Endothelial cell (in vitro differentiated cells): ENCODE measurements around the gene LIPG. TPM values are rescaled to one million over a fixed set of nuclear protein-coding genes. Genes with fewer than 3 reads are reported as not detected.

Experiments
- DNase-seq: peaks from one replicate; pipeline ENCODE4 v3.0.0; 2021; ENCODE audit warnings: low spot score
- H3K27ac Mint-ChIP-seq: one replicate; pipeline ENCODE4 v1.8.0; 2021; ENCODE audit warnings: mixed read lengths, inconsistent platforms; ENCODE audit not compliant: unreplicated experiment
- H3K27me3 Mint-ChIP-seq: one replicate; pipeline ENCODE4 v1.8.0; 2021; ENCODE audit warnings: mild to moderate bottlenecking, moderate library complexity, mixed read lengths, inconsistent platforms; ENCODE audit not compliant: unreplicated experiment
- H3K36me3 Mint-ChIP-seq: one replicate; pipeline ENCODE4 v1.8.0; 2021; ENCODE audit warnings: mild to moderate bottlenecking, low read depth, mixed read lengths, inconsistent platforms; ENCODE audit not compliant: unreplicated experiment
- H3K4me1 Mint-ChIP-seq: one replicate; pipeline ENCODE4 v1.8.0; 2021; ENCODE audit warnings: mild to moderate bottlenecking, mixed read lengths, inconsistent platforms; ENCODE audit not compliant: unreplicated experiment
- H3K4me3 Mint-ChIP-seq: one replicate; pipeline ENCODE4 v1.8.0; 2021; ENCODE audit warnings: mild to moderate bottlenecking, mixed read lengths, inconsistent platforms; ENCODE audit not compliant: unreplicated experiment
- H3K9me3 Mint-ChIP-seq: one replicate; pipeline ENCODE4 v1.8.0; 2021; ENCODE audit warnings: mixed read lengths, inconsistent platforms; ENCODE audit not compliant: unreplicated experiment
- CTCF ChIP-seq: fragments of 200-600 bp; sonication (generic); IDR thresholded peaks from one replicate; pipeline ENCODE4 v1.5.0; 2021; ENCODE audit warnings: antibody characterized with exemption; ENCODE audit not compliant: unreplicated experiment
- total RNA-seq: library from RNA; stranded (reverse); fragmentation: NEBNext Ultra II Directional; extraction: Animal tissue kit (Norgen Biotek cat#: 25700); gene quantifications from one replicate; pipeline ENCODE4 v1.2.1, GENCODE V29; 2021; ENCODE audit not compliant: unreplicated experiment

LIPG gene
- total RNA-seq, 1 donor from 2014 or later: 19.6 TPM

- H3K9me3 Mint-ChIP-seq: no peaks in the 10 kb centered on the region
- no peaks in the 10 kb centered on the region for H3K36me3 Mint-ChIP-seq
- DNase-seq: peak; percentile 24
- TF ChIP-seq CTCF: no peak
- peaks cover 23% of the 10 kb centered on the region for H3K4me1 Mint-ChIP-seq
- H3K27me3 Mint-ChIP-seq: peaks cover 13% of the 10 kb centered on the region
- H3K4me3 Mint-ChIP-seq: peak overlapping the region; percentile 92
- H3K27ac Mint-ChIP-seq: peak overlapping the region; percentile 24
These were observed 748 bp downstream of the LIPG start for GRCh38 chr18:49562481-49563129.

- H3K27ac Mint-ChIP-seq: peak overlapping the region; percentile 4
- H3K27me3 Mint-ChIP-seq: peaks cover 13% of the 10 kb centered on the region
- H3K9me3 Mint-ChIP-seq: no peaks in the 10 kb centered on the region
- no peaks in the 10 kb centered on the region for H3K36me3 Mint-ChIP-seq
- TF ChIP-seq CTCF: no peak
- H3K4me1 Mint-ChIP-seq: peaks cover 23% of the 10 kb centered on the region
- H3K4me3 Mint-ChIP-seq: peak overlapping the region; percentile 92
- no peak for DNase-seq
These were observed 1.3 kb downstream of the LIPG start for GRCh38 chr18:49563130-49563540.

GRCh38 chr18:49563701-49564517 lies 2.1 kb downstream of the LIPG start:
- Mint-ChIP-seq H3K36me3 (no peaks in the 10 kb centered on the region), H3K9me3 (no peaks in the 10 kb centered on the region), H3K4me1 (peaks cover 23% of the 10 kb centered on the region), H3K4me3 (peak overlapping the region; percentile 92), H3K27ac (no peak overlapping the region), H3K27me3 (peaks cover 13% of the 10 kb centered on the region)
- no peak for DNase-seq
- no peak for TF ChIP-seq CTCF

- DNase-seq: no peak
- peaks cover 13% of the 10 kb centered on the region for H3K27me3 Mint-ChIP-seq
- H3K4me3 Mint-ChIP-seq: no peak overlapping the region
- no peak overlapping the region for H3K27ac Mint-ChIP-seq
- TF ChIP-seq CTCF: no peak
- H3K36me3 Mint-ChIP-seq: peaks cover 5% of the 10 kb centered on the region
- no peaks in the 10 kb centered on the region for H3K9me3 Mint-ChIP-seq
- peaks cover 23% of the 10 kb centered on the region for H3K4me1 Mint-ChIP-seq
These were observed 2.6 kb downstream of the LIPG start for GRCh38 chr18:49564518-49564834.

- no peaks in the 10 kb centered on the region for H3K9me3 Mint-ChIP-seq
- peaks cover 13% of the 10 kb centered on the region for H3K27me3 Mint-ChIP-seq
- DNase-seq: no peak
- H3K4me1 Mint-ChIP-seq: peaks cover 23% of the 10 kb centered on the region
- peak overlapping the region; percentile 16 for H3K4me3 Mint-ChIP-seq
- H3K27ac Mint-ChIP-seq: no peak overlapping the region
- no peak for TF ChIP-seq CTCF
- H3K36me3 Mint-ChIP-seq: peaks cover 8% of the 10 kb centered on the region
These were observed 3.2 kb downstream of the LIPG start for GRCh38 chr18:49565101-49565500.
